Panc1 (cell line): ENCODE results near the gene ZNF528. TPM values are rescaled to one million over a fixed set of nuclear protein-coding genes. Genes with fewer than 3 reads are reported as not detected.

Source experiments
- ATAC-seq: fragments of 200-7000 bp; cut with Tn5 transposase; 2 replicates; pipeline ENCODE4 v1.9.1; 2020; ENCODE audit warnings: mild to moderate bottlenecking, moderate library complexity
- BruUV-seq: library from RNA; stranded (reverse); fragments of 400-500 nt; replicated peaks from 2 replicates; lab custom pipeline; 2021; lab: Mats Ljungman, UMichigan
- CTCF ChIA-PET: fragments of 300-600 bp; sonication (Branson Sonifier 250); formaldehyde crosslinking; loops from one replicate; lab custom pipeline; 2022; ENCODE audit warnings: antibody characterized with exemption; lab: Charles Lee
- POLR2A ChIA-PET: fragments of 300-600 bp; sonication (Branson Sonifier 250); formaldehyde crosslinking; loops from one replicate; lab custom pipeline; 2022; ENCODE audit warnings: antibody characterized with exemption; lab: Charles Lee
- DNase-seq: peaks from one replicate; pipeline ENCODE4 v3.0.0-alpha.2; 2010; ENCODE audit warnings: low read depth, low spot score
- H3K27ac ChIP-seq: 2 replicates; pipeline ENCODE4 v1.5.1; 2011; ENCODE audit warnings: mild to moderate bottlenecking, low read length, inconsistent platforms
- H3K27me3 ChIP-seq: fragments of 200-500 bp; sonication (Bioruptor generic); 2 replicates; pipeline ENCODE4 v1.6.0; 2014; ENCODE audit warnings: low read length, inconsistent platforms; ENCODE audit not compliant: control insufficient read depth, insufficient read depth
- H3K36me3 ChIP-seq: fragments of 200-500 bp; sonication (Bioruptor generic); 2 replicates; pipeline ENCODE4 v1.5.1; 2014; ENCODE audit warnings: inconsistent platforms, mild to moderate bottlenecking, low read length, moderate library complexity; ENCODE audit not compliant: control insufficient read depth, insufficient read depth
- H3K4me1 ChIP-seq: 2 replicates; pipeline ENCODE4 v1.5.1; 2011; ENCODE audit warnings: inconsistent platforms, mild to moderate bottlenecking, low read length, moderate library complexity; ENCODE audit not compliant: control insufficient read depth, insufficient read depth
- H3K4me3 ChIP-seq, 2 experiments: 2 replicates each; pipeline ENCODE4 v1.5.1; 2011 to 2012; ENCODE audit warnings: low read depth in 2 of 2, low read length in 2 of 2, mild to moderate bottlenecking in 2 of 2, inconsistent platforms in 1 of 2, moderate library complexity in 1 of 2
- H3K9me3 ChIP-seq: fragments of 200-500 bp; sonication (Bioruptor generic); 2 replicates; pipeline ENCODE4 v1.5.1; 2014; ENCODE audit warnings: low read depth, mild to moderate bottlenecking, inconsistent platforms, low read length, moderate library complexity; ENCODE audit not compliant: control insufficient read depth, insufficient read depth
- POLR2AphosphoS5 ChIP-seq: IDR thresholded peaks from 2 replicates; pipeline ENCODE4 v1.6.1; 2012; ENCODE audit warnings: mild to moderate bottlenecking, low read depth, low read length, moderate library complexity
- SIN3A ChIP-seq: IDR thresholded peaks from 2 replicates; pipeline ENCODE4 v1.6.1; 2012; ENCODE audit warnings: low read depth, mild to moderate bottlenecking, low read length, moderate library complexity, borderline replicate concordance; ENCODE audit not compliant: insufficient read depth
- TCF7L2 ChIP-seq: IDR thresholded peaks from 2 replicates; pipeline ENCODE4 v1.6.1; 2011; ENCODE audit warnings: mild to moderate bottlenecking, low read depth, low read length, inconsistent platforms
- in situ Hi-C: cut with HindIII; loops from 2 replicates; pipeline ENCODE4 v1.10.0; 2016; ENCODE audit warnings: low sequenced_read_pairs, low pct_unique_long_range_greater_than_20kb
- intact Hi-C: fragments of 100-400 bp; cut with micrococcal nuclease; formaldehyde crosslinking; loops from one replicate; pipeline ENCODE4 v1.10.0; 2022; ENCODE audit not compliant: unreplicated experiment
- total RNA-seq: library from RNA; stranded (reverse); gene quantifications from one replicate; pipeline ENCODE4 v1.2.1, GENCODE V29; 2021; ENCODE audit not compliant: unreplicated experiment
- TF ChIP-seq, protein P1 (sequence below): fragments of 450-650 bp; IDR thresholded peaks from 2 replicates; pipeline ENCODE4 v1.5.1; 2017; ENCODE audit warnings: mild to moderate bottlenecking
- TF ChIP-seq, protein P2 (sequence below), 2 experiments: IDR thresholded peaks; 2 replicates each; pipeline ENCODE4 v1.6.1; 2011 to 2012; ENCODE audit warnings: low read depth in 2 of 2, control low read depth in 1 of 2, low read length in 1 of 2, mild to moderate bottlenecking in 1 of 2, moderate library complexity in 1 of 2; ENCODE audit not compliant: insufficient read depth in 1 of 2

ZNF528 gene
- total RNA-seq, 1 experiment from 2014 or later, result 9.3 TPM

DNA sequence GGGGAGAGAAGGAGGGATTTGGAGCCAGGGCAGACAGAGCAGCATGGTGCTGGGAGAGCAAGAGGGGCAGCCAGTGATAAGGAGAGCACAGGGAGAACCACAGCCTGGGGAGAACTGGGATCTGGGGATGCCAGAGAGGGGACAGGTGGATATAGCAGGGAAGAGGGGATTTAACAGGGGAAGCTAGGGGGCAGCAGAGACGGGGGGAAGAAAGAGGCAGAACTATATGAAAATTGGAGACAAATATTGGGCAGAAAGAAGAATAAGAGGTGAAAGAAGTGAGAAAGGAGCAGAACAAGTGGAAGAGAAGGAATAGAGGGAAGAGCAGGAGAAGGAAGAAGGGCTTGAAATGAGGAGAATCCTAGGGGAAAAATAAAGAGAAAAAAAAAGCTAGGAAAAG, 6.5 kb upstream of the ZNF528 start:
- H3K27me3 ChIP-seq, result no peaks in the 10 kb centered on the region
- BruUV-seq, result no TSS peak
- TF ChIP-seq, protein P1, sequence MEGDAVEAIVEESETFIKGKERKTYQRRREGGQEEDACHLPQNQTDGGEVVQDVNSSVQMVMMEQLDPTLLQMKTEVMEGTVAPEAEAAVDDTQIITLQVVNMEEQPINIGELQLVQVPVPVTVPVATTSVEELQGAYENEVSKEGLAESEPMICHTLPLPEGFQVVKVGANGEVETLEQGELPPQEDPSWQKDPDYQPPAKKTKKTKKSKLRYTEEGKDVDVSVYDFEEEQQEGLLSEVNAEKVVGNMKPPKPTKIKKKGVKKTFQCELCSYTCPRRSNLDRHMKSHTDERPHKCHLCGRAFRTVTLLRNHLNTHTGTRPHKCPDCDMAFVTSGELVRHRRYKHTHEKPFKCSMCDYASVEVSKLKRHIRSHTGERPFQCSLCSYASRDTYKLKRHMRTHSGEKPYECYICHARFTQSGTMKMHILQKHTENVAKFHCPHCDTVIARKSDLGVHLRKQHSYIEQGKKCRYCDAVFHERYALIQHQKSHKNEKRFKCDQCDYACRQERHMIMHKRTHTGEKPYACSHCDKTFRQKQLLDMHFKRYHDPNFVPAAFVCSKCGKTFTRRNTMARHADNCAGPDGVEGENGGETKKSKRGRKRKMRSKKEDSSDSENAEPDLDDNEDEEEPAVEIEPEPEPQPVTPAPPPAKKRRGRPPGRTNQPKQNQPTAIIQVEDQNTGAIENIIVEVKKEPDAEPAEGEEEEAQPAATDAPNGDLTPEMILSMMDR, result no peak
- TF ChIP-seq SIN3A, result no peak
- TF ChIP-seq POLR2AphosphoS5, result no peak
- TF ChIP-seq, protein P2, sequence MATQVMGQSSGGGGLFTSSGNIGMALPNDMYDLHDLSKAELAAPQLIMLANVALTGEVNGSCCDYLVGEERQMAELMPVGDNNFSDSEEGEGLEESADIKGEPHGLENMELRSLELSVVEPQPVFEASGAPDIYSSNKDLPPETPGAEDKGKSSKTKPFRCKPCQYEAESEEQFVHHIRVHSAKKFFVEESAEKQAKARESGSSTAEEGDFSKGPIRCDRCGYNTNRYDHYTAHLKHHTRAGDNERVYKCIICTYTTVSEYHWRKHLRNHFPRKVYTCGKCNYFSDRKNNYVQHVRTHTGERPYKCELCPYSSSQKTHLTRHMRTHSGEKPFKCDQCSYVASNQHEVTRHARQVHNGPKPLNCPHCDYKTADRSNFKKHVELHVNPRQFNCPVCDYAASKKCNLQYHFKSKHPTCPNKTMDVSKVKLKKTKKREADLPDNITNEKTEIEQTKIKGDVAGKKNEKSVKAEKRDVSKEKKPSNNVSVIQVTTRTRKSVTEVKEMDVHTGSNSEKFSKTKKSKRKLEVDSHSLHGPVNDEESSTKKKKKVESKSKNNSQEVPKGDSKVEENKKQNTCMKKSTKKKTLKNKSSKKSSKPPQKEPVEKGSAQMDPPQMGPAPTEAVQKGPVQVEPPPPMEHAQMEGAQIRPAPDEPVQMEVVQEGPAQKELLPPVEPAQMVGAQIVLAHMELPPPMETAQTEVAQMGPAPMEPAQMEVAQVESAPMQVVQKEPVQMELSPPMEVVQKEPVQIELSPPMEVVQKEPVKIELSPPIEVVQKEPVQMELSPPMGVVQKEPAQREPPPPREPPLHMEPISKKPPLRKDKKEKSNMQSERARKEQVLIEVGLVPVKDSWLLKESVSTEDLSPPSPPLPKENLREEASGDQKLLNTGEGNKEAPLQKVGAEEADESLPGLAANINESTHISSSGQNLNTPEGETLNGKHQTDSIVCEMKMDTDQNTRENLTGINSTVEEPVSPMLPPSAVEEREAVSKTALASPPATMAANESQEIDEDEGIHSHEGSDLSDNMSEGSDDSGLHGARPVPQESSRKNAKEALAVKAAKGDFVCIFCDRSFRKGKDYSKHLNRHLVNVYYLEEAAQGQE (IDR thresholded peaks at IDR 0.05; ENCODE audit: insufficient read depth in 1 of 2, low read depth in 2 of 2, low read length in 1 of 2), result no peak
- no peak for TF ChIP-seq TCF7L2
- H3K9me3 ChIP-seq, result peaks cover 8% of the 10 kb centered on the region; the same call in 1 of the 2 replicates
- DNase-seq, result no peak
- ChIA-PET POLR2A (no interaction called here), CTCF (interaction anchor here (0.6 kb wide), 2 partner anchors 22 to 511 kb away, joined by 3 to 4 read pairs; partner anchors contain the start of gene ZNF880)
- ATAC-seq, result no peak
- in situ Hi-C loops (no loop called here), intact Hi-C loops (no loop called here)
- no peak overlapping the region for H3K27ac ChIP-seq
- no peaks in the 10 kb centered on the region for H3K36me3 ChIP-seq
- H3K4me3 ChIP-seq, result no peak overlapping the region
- H3K4me1 ChIP-seq, result no peaks in the 10 kb centered on the region

DNA sequence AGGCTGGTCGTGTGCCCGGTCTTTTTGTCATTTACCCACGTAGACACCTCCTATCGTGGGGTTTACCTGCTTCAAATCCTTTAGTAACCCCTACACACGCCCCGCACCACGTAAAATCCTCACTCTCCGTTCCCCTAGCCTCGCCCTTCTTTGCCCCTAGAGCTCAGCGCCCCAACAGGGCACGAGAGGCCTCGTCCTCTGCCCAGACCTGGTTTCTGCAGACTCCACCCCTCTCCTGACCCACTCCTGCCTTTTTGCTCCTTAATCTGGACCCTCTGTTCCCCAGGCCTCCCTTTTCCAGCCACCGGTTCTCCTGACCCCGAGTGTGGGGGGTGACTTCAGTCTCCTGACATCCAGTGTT, 412 bp downstream of the ZNF528 start:
- ATAC-seq, result peak; percentile 65

More for the DNA sequence above, 412 bp downstream of the ZNF528 start:
- intact Hi-C loops (no loop called here), in situ Hi-C loops (no loop called here)
- Histone ChIP-seq H3K27ac (peak overlapping the region; percentile 85), H3K4me3 (peak overlapping the region; percentile 63 to 82), H3K36me3 (no peaks in the 10 kb centered on the region), H3K9me3 (peaks cover 11% of the 10 kb centered on the region; the same call in 1 of the 2 replicates), H3K4me1 (no peaks in the 10 kb centered on the region), H3K27me3 (no peaks in the 10 kb centered on the region)
- ChIA-PET POLR2A (no interaction called here), CTCF (no interaction called here)
- TF ChIP-seq POLR2AphosphoS5 (no peak), SIN3A (no peak), TCF7L2 (no peak)
- TF ChIP-seq, protein P2 (IDR thresholded peaks at IDR 0.05; ENCODE audit: insufficient read depth in 1 of 2, low read depth in 2 of 2, low read length in 1 of 2), result no peak
- TF ChIP-seq, protein P1, result no peak
- no TSS peak for BruUV-seq
- no peak for DNase-seq
